Osteoblast (primary cell): ENCODE data around the gene FLT4. TPM values are rescaled to one million over a fixed set of nuclear protein-coding genes. Genes with fewer than 3 reads are reported as not detected.
A peak's percentile ranks its signal among the peaks of the same experiment; 100 is the strongest.
"Not testable (repeated sequence)": the region's sequence is repeated elsewhere in the genome, so short reads cannot be mapped to it uniquely, and the experiment has no call there.

ENCODE experiments used
- DNase-seq: peaks from one replicate; pipeline ENCODE4 v3.0.0; 2011; ENCODE audit warnings: low spot score, mixed read lengths; ENCODE audit not compliant: insufficient read length; ENCODE audit errors: missing footprints
- H2AFZ ChIP-seq: 2 replicates; pipeline ENCODE4 v1.6.0; 2011; ENCODE audit warnings: mild to moderate bottlenecking, low read length
- H3K27ac ChIP-seq: 2 replicates; pipeline ENCODE4 v1.5.1; 2011; ENCODE audit warnings: mild to moderate bottlenecking, low read depth, low read length, moderate library complexity
- H3K27me3 ChIP-seq: 2 replicates; pipeline ENCODE4 v1.6.0; 2012; ENCODE audit warnings: mild to moderate bottlenecking, control low read depth, inconsistent platforms, low read length, moderate library complexity; ENCODE audit not compliant: insufficient read depth
- H3K36me3 ChIP-seq: 2 replicates; pipeline ENCODE4 v1.5.1; 2011; ENCODE audit warnings: mild to moderate bottlenecking, low read length, control low read depth, moderate library complexity; ENCODE audit not compliant: insufficient read depth
- H3K4me1 ChIP-seq: 2 replicates; pipeline ENCODE4 v1.5.1; 2011; ENCODE audit warnings: mild to moderate bottlenecking, low read length, control low read depth, moderate library complexity; ENCODE audit not compliant: insufficient read depth
- H3K4me2 ChIP-seq: 2 replicates; pipeline ENCODE4 v1.6.0; 2011; ENCODE audit warnings: mild to moderate bottlenecking, low read length; ENCODE audit not compliant: insufficient read depth
- H3K4me3 ChIP-seq: fragments of 200-600 bp; sonication (generic); 3 replicates; pipeline ENCODE4 v1.5.1; 2012; ENCODE audit warnings: mild to moderate bottlenecking, low read length, inconsistent platforms; ENCODE audit not compliant: insufficient read depth
- H3K79me2 ChIP-seq: 2 replicates; pipeline ENCODE4 v1.6.0; 2012; ENCODE audit warnings: mild to moderate bottlenecking, low read length, control low read depth, inconsistent platforms; ENCODE audit not compliant: insufficient read depth
- H3K9me3 ChIP-seq: 2 replicates; pipeline ENCODE4 v1.5.1; 2011; ENCODE audit warnings: low read depth, low read length, control low read depth
- H4K20me1 ChIP-seq: 2 replicates; pipeline ENCODE4 v1.6.0; 2012; ENCODE audit warnings: mild to moderate bottlenecking, low read length, control low read depth; ENCODE audit not compliant: insufficient read depth
- total RNA-seq: library from RNA; depleted of rRNA; stranded (reverse); fragments of >200 nt; gene quantifications from 2 replicates; pipeline ENCODE4 v1.2.3, GENCODE V29; 2012
- TF ChIP-seq, protein P1 (sequence below): IDR thresholded peaks from 2 replicates; pipeline ENCODE4 v1.5.1; 2011; ENCODE audit warnings: mild to moderate bottlenecking, low read depth, low read length, moderate library complexity; ENCODE audit errors: extremely low read depth

FLT4 gene
- total RNA-seq, 1 donor, result not detected

DNA sequence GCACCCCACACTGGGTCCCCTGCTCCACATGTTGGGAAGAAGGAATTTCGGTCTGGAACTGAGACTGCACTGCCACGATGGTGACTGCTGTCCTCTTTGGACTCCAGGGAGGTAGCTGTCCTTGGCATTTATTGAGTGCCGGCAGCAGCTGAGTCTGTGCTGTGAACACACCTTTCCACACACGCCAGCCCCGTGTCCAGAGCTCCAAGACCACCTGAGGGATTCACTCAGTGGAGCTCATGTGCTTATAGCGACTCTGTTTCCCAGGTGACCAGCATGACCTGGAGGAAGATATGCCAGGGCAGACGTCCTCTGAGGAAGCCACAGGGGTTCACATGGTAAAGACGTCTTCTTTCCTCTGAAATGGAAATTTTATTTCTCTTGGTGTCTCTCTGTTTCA, 33.2 kb upstream of the FLT4 start:
- peaks cover 3% of the 10 kb centered on the region for H3K27me3 ChIP-seq
- no peak overlapping the region for H3K27ac ChIP-seq

DNA sequence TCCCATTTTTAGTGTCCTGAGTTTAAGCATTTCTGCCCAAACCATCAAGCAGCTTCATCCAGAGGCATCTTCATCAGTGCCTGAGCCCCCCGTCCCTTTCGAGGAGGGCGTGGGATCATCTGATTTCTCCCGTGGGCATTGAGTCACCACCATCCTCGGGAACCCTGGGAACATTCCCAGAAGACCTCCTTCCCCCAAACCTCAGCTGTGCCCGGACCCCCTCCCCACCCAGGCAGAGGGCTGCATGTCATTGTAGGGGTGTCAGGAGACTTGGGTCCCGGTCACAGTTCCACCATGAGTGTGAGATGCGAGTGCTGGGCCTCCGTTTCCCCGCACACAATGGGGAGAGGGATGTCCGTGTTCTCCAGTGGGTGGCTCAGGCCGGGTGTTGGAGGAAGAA, 32.6 kb upstream of the FLT4 start:
- not testable (repeated sequence) for H3K4me2 ChIP-seq, H3K4me1 ChIP-seq

More for the DNA sequence above, 33.2 kb upstream of the FLT4 start:
- no peaks in the 10 kb centered on the region for H3K36me3 ChIP-seq
- H2AFZ ChIP-seq, result no peak overlapping the region
- TF ChIP-seq, protein P1, sequence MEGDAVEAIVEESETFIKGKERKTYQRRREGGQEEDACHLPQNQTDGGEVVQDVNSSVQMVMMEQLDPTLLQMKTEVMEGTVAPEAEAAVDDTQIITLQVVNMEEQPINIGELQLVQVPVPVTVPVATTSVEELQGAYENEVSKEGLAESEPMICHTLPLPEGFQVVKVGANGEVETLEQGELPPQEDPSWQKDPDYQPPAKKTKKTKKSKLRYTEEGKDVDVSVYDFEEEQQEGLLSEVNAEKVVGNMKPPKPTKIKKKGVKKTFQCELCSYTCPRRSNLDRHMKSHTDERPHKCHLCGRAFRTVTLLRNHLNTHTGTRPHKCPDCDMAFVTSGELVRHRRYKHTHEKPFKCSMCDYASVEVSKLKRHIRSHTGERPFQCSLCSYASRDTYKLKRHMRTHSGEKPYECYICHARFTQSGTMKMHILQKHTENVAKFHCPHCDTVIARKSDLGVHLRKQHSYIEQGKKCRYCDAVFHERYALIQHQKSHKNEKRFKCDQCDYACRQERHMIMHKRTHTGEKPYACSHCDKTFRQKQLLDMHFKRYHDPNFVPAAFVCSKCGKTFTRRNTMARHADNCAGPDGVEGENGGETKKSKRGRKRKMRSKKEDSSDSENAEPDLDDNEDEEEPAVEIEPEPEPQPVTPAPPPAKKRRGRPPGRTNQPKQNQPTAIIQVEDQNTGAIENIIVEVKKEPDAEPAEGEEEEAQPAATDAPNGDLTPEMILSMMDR, result no peak
- H4K20me1 ChIP-seq, result no peaks in the 10 kb centered on the region
- H3K4me3 ChIP-seq, result no peak overlapping the region
- H3K4me1 ChIP-seq, result no peaks in the 10 kb centered on the region
- H3K79me2 ChIP-seq, result no peaks in the 10 kb centered on the region
- no peak overlapping the region for H3K4me2 ChIP-seq
- no peaks in the 10 kb centered on the region for H3K9me3 ChIP-seq
- no peak for DNase-seq

DNA sequence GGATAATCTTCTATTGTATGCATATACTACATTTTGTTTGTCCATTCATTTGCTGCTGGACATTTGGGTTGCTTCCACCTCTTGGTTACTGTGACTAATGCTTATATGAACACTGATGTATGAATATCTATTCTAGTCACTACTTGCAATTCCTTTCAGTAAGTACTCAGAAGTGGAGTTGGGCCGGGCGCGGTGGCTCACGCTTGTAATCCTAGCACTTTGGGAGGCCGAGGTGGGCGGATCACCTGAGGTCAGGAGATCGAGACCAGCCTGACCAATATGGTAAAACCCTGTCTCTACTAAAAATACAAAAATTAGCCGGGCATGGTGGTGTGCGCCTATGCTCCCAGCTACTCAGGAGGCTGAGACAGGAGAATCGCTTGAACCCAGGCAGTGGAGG, 28.9 kb upstream of the FLT4 start:
- H2AFZ ChIP-seq, DNase-seq, H3K4me1 ChIP-seq: not testable (repeated sequence)

More for the DNA sequence above, 32.6 kb upstream of the FLT4 start:
- H3K9me3 ChIP-seq, H3K27ac ChIP-seq, H2AFZ ChIP-seq, H3K79me2 ChIP-seq, DNase-seq, H4K20me1 ChIP-seq, H3K27me3 ChIP-seq, H3K36me3 ChIP-seq, H3K4me3 ChIP-seq: not testable (repeated sequence)

DNA sequence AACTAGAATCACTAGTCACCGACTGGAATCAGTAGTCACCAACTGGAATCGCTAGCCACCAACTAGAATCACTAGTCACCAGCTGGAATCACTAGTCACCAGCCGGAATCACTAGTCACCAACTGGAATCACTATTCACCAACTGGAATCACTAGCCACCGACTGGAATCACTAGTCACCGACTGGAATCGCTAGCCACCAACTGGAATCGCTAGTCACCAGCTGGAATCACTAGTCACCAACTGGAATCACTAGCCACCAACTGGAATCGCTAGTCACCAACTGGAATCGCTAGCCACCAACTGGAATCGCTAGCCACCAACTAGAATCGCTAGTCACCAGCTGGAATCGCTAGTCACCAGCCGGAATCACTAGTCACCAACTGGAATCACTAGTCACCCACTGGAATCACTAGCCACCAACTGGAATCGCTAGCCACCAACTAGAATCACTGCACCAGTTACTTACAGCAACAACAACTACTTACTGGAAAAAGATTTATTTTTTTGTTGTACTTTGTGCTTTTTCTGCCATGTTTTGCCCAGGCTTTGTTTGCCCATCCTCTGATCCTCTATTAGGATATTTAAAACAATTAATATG, 25.7 kb upstream of the FLT4 start:
- Histone ChIP-seq H3K27me3 (peaks cover 5% of the 10 kb centered on the region), H3K4me3 (no peak overlapping the region), H3K27ac (no peak overlapping the region), H3K79me2 (no peaks in the 10 kb centered on the region), H3K4me2 (no peak overlapping the region), H3K9me3 (no peaks in the 10 kb centered on the region), H3K36me3 (no peaks in the 10 kb centered on the region), H3K4me1 (no peaks in the 10 kb centered on the region), H2AFZ (no peak overlapping the region), H4K20me1 (no peaks in the 10 kb centered on the region)
- TF ChIP-seq, protein P1, result no peak
- DNase-seq, result no peak

More for the DNA sequence above, 28.9 kb upstream of the FLT4 start:
- not testable (repeated sequence) for H3K4me3 ChIP-seq, H4K20me1 ChIP-seq, H3K27me3 ChIP-seq, H3K4me2 ChIP-seq, H3K36me3 ChIP-seq, H3K9me3 ChIP-seq, H3K79me2 ChIP-seq, H3K27ac ChIP-seq

DNA sequence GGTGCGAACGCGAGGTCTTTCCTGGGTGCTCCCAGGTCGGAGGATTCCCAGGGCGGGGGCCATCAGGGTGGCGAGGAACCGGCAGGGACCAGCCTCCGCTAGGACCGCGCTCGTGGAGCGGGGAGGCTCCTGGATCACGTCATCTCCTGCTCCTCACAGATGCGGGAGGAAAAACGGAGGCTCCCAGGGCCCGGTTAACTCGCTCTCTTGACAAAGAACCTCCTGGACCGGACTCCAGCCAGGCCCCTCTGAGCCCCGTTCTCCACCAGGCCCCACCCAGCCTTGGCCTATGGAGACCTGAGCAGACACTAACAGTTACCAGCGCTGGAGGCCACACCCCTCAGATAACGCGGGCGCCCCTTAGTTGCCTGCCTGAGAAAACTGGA, 24.7 kb upstream of the FLT4 start:
- peak; percentile 79 for DNase-seq
- not testable (repeated sequence) for H3K4me1 ChIP-seq, H3K79me2 ChIP-seq, H3K36me3 ChIP-seq, H3K4me3 ChIP-seq, H3K27me3 ChIP-seq, H3K9me3 ChIP-seq, H3K27ac ChIP-seq, H2AFZ ChIP-seq, H3K4me2 ChIP-seq, H4K20me1 ChIP-seq
